Liver (tissue), 9 donors: ENCODE measurements around the gene RNH1. TPM values are rescaled to one million over a fixed set of nuclear protein-coding genes. Genes with fewer than 3 reads are reported as not detected.
A peak's percentile ranks its signal among the peaks of the same experiment; 100 is the strongest.

Experiments used
- DNase-seq: peaks from one replicate; pipeline ENCODE4 v3.0.0-alpha.2; 2017; ENCODE audit warnings: low spot score
- H3K27ac ChIP-seq, 2 donors: one replicate each; pipeline ENCODE4 v1.7.0; 2013; ENCODE audit warnings: inconsistent platforms in 2 of 2, low read length in 2 of 2, control low read depth in 1 of 2, low read depth in 1 of 2, mild to moderate bottlenecking in 1 of 2
- H3K27me3 ChIP-seq, 4 donors: one replicate each; pipeline versions ENCODE4 v1.6.1 to v1.7.0; 2013; ENCODE audit warnings: low read length in 3 of 4, inconsistent platforms in 1 of 4, mild to moderate bottlenecking in 1 of 4, moderate library complexity in 1 of 4; ENCODE audit not compliant: control insufficient read depth in 4 of 4, insufficient read depth in 4 of 4
- H3K36me3 ChIP-seq, 4 donors: one replicate each; pipeline versions ENCODE4 v1.6.1 to v1.7.0; 2013; ENCODE audit warnings: low read length in 3 of 4, mild to moderate bottlenecking in 3 of 4, low read depth in 1 of 4, moderate library complexity in 1 of 4; ENCODE audit not compliant: control insufficient read depth in 4 of 4, insufficient read depth in 3 of 4
- H3K4me1 ChIP-seq, 4 donors: one replicate each; pipeline versions ENCODE4 v1.6.1 to v1.7.0; 2013; ENCODE audit warnings: low read length in 3 of 4, mild to moderate bottlenecking in 3 of 4, moderate library complexity in 1 of 4; ENCODE audit not compliant: control insufficient read depth in 4 of 4, insufficient read depth in 4 of 4
- H3K4me3 ChIP-seq, 3 donors: one replicate each; pipeline versions ENCODE4 v1.6.1 to v1.7.0; 2013; ENCODE audit warnings: low read length in 3 of 3, control low read depth in 1 of 3, low read depth in 1 of 3, mild to moderate bottlenecking in 1 of 3
- H3K9ac ChIP-seq, 2 donors: one replicate each; pipeline ENCODE4 v1.7.0; 2013; ENCODE audit warnings: low read length in 2 of 2, mild to moderate bottlenecking in 2 of 2, moderate library complexity in 2 of 2, control low read depth in 1 of 2, low read depth in 1 of 2
- H3K9me3 ChIP-seq, 4 donors: one replicate each; pipeline versions ENCODE4 v1.6.1 to v1.7.0; 2013; ENCODE audit warnings: low read length in 3 of 4; ENCODE audit not compliant: control insufficient read depth in 4 of 4
- EGR1 ChIP-seq, 2 donors: IDR thresholded peaks; 2 replicates each; pipeline ENCODE4 v1.6.1; 2016 to 2018; ENCODE audit warnings: antibody characterized with exemption in 2 of 2, low read depth in 2 of 2
- FOXA1 ChIP-seq: IDR thresholded peaks from 2 replicates; pipeline ENCODE4 v1.6.1; 2016; ENCODE audit warnings: antibody characterized with exemption
- FOXA2 ChIP-seq: IDR thresholded peaks from 2 replicates; pipeline ENCODE4 v1.6.1; 2016; ENCODE audit warnings: antibody characterized with exemption
- HNF4A ChIP-seq, 2 donors: conservative IDR thresholded peaks; 2 replicates each; pipeline ENCODE4 v1.6.1; 2016; ENCODE audit warnings: antibody characterized with exemption in 2 of 2, mild to moderate bottlenecking in 2 of 2
- JUND ChIP-seq, 2 donors: IDR thresholded peaks; 2 replicates each; pipeline ENCODE4 v1.6.1; 2016; ENCODE audit warnings: antibody characterized with exemption in 2 of 2
- RAD21 ChIP-seq, 2 donors: IDR thresholded peaks; 2 replicates each; pipeline ENCODE4 v1.6.1; 2016; ENCODE audit warnings: antibody characterized with exemption in 2 of 2, mild to moderate bottlenecking in 2 of 2
- TAF1 ChIP-seq: conservative IDR thresholded peaks from 2 replicates; pipeline ENCODE4 v1.6.1; 2016; ENCODE audit warnings: antibody characterized with exemption, mild to moderate bottlenecking
- WGBS: extraction: QIAGEN DNeasy Blood & Tissue Kit; methylation state at CpG from one replicate; pipeline ENCODE4 v1.1.7; 2013; 5-methylcytosine and 5-hydroxymethylcytosine counted together
- polyA plus RNA-seq, 2 donors: library from polyadenylated mRNA; stranded (reverse) in 1 of 2; unstranded in 1 of 2; fragments of 200-250 nt in 1 of 2; fragments of >200 nt in 1 of 2; fragmentation: Nextera tagmentation in 1 of 2; extraction: Ambion mirVana in 1 of 2; gene quantifications; one replicate each; pipeline versions ENCODE4 v1.2.1 to v1.2.3, GENCODE V29; 2013 to 2015
- total RNA-seq, 2 donors: library from RNA; depleted of rRNA; stranded (reverse); fragments of >200 nt; gene quantifications; one replicate each; pipeline ENCODE4 v1.2.3, GENCODE V29; 2014
- TF ChIP-seq, protein P1 (sequence below): IDR thresholded peaks from 2 replicates; pipeline ENCODE4 v1.6.1; 2016; ENCODE audit warnings: antibody characterized with exemption, mild to moderate bottlenecking
- donor health status: healthy.
- donor health status: healthy.
- donor health status: healthy.
- donor health status: healthy.
- donor health status: healthy.

RNH1 gene
- total and polyA plus RNA-seq, 4 donors = 68.5 to 99.1 (median 76.8) TPM

DNA sequence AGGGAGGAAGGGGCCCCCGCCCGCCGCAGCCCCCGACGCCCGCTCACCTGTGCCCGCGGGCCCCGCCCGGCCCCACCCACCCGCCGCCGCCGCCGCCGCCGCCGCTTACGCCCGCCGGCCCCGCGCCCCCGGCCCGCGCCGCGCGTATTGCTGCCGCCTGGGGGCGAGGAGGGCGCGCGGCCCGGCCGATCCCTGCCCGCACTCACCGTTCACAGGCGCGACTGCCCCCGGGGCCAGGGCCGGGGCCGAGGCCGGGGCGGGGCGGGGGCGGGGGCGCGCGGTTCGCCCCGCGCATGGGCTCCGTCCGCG lies 28.1 kb upstream of the RNH1 start (continued):
- TF ChIP-seq, protein P1, sequence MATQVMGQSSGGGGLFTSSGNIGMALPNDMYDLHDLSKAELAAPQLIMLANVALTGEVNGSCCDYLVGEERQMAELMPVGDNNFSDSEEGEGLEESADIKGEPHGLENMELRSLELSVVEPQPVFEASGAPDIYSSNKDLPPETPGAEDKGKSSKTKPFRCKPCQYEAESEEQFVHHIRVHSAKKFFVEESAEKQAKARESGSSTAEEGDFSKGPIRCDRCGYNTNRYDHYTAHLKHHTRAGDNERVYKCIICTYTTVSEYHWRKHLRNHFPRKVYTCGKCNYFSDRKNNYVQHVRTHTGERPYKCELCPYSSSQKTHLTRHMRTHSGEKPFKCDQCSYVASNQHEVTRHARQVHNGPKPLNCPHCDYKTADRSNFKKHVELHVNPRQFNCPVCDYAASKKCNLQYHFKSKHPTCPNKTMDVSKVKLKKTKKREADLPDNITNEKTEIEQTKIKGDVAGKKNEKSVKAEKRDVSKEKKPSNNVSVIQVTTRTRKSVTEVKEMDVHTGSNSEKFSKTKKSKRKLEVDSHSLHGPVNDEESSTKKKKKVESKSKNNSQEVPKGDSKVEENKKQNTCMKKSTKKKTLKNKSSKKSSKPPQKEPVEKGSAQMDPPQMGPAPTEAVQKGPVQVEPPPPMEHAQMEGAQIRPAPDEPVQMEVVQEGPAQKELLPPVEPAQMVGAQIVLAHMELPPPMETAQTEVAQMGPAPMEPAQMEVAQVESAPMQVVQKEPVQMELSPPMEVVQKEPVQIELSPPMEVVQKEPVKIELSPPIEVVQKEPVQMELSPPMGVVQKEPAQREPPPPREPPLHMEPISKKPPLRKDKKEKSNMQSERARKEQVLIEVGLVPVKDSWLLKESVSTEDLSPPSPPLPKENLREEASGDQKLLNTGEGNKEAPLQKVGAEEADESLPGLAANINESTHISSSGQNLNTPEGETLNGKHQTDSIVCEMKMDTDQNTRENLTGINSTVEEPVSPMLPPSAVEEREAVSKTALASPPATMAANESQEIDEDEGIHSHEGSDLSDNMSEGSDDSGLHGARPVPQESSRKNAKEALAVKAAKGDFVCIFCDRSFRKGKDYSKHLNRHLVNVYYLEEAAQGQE = no peak
- no peak for TF ChIP-seq TAF1

DNA sequence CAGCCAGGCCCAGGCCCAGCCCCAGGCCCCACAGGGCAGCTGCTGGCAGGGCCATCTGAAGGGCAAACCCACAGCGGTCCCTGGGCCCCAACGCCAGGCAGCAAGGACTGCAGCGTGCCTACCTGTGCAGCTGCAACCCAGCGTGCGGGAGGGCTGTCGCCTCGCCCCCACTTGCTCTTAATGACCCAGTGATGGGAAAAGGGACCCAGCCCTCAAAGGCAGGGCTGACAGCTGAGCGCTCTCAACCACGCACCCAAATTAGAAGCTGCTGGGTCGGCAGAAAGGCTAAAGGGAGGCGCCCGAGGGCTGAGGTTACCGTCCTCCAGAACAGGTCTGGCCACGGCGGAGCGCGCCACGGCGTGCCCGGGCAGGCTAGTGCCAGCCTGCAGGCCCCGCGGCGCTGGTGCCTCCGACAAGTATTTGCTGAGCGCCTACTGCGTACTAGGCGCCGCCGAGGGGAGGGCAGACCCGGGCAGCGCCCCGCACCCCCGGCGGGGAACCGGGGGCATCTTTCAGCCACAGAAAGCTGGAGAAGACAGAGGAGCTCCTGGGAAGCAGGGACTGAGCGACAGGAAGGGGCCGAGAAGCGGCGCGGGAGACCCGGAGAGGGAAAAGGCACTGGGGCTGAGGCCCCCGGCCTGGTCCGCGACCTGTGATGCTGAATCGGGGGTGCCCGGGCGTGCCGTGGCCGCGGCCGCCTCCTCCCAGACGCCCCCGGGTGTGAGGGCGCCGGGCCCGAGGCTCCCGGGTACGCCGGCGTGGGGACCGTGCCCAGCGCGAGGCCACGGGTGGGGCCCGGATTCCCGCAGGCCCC lies 27.6 kb upstream of the RNH1 start:
- WGBS = 12% methylated on average over 66 of the region's 66 CpGs
- Histone ChIP-seq H3K27ac (no peak overlapping the region), H3K9me3 (no peaks in the 10 kb centered on the region), H3K36me3 (peaks cover 0 to 11% (median 6%) of the 10 kb centered on the region in 4 donors), H3K4me1 (peaks cover 8 to 34% (median 26%) of the 10 kb centered on the region in 4 donors), H3K4me3 (peak overlapping the region in 2 of 3 donors; percentile 67 to 87), H3K9ac (peak overlapping the region; percentile 38), H3K27me3 (no peaks in the 10 kb centered on the region)
- DNase-seq = peak; percentile 39
- TF ChIP-seq, protein P1 = no peak
- TF ChIP-seq FOXA1 = no peak
- no peak for TF ChIP-seq FOXA2
- no peak for TF ChIP-seq HNF4A (conservative IDR thresholded peaks at IDR 0.05)

DNA sequence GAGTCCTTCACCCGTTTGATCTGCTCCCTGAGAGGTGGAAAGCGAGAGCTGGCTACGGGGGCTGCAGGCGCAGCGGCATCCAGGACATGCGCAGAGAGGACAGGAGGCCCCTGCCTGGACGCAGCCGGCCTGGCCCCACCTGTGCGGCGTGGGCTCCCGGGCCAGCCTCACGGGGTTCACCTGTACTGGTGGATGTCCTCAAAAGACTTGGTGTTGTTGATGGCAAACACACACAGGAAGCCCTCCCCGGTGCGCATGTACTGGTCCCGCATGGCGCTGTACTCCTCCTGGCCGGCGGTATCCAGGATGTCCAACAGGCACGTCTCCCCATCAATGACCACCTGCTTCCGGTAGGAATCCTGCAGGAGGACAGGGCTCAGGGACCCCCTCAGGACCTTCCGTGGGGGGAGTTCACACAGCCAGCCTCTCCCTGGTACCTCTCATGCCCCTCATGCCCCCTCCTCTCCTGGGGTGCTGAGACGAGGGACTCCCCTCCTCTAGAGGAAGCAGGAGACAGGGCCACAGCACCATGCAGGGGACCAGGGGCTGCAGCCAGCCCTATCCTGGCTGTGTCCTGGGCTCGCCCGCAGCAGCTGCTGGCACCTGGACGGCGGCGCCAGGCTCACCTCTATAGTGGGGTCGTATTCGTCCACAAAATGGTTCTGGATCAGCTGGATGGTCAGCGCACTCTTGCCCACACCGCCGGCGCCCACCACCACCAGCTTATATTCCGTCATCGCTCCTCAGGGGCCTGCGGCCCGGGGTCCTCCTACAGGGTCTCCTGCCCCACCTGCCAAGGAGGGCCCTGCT lies 26.7 kb upstream of the RNH1 start:
- peak overlapping the region in 1 of 2 donors; percentile 38 for H3K9ac ChIP-seq
- peak; percentile 32 for DNase-seq

More for the DNA sequence above, 26.7 kb upstream of the RNH1 start:
- TF ChIP-seq TAF1 (no peak), RAD21 (IDR thresholded peaks at IDR 0.05) (no peak), EGR1 (IDR thresholded peaks at IDR 0.05; ENCODE audit: low read depth in 2 of 2) (no peak), JUND (IDR thresholded peaks at IDR 0.05) (no peak), HNF4A (conservative IDR thresholded peaks at IDR 0.05) (no peak)
- TF ChIP-seq, protein P1 = no peak
- Histone ChIP-seq H3K36me3 (peaks cover 0 to 11% (median 6%) of the 10 kb centered on the region in 4 donors), H3K27ac (no peak overlapping the region), H3K9me3 (no peaks in the 10 kb centered on the region), H3K27me3 (no peaks in the 10 kb centered on the region), H3K4me1 (peaks cover 8 to 34% (median 26%) of the 10 kb centered on the region in 4 donors), H3K4me3 (peak overlapping the region in 1 of 3 donors; percentile 87)
- 96% methylated on average over 37 of the region's 37 CpGs for WGBS
